Inflammatory macrophage treated with lipopolysaccharide for 1 hour (primary cell): ENCODE results near the gene OLFML2B.

Source experiments
- DNase-seq, 2 donors: peaks; one replicate each; pipeline ENCODE4 v3.0.0-alpha.2; 2020 to 2022

OLFML2B gene

DNA sequence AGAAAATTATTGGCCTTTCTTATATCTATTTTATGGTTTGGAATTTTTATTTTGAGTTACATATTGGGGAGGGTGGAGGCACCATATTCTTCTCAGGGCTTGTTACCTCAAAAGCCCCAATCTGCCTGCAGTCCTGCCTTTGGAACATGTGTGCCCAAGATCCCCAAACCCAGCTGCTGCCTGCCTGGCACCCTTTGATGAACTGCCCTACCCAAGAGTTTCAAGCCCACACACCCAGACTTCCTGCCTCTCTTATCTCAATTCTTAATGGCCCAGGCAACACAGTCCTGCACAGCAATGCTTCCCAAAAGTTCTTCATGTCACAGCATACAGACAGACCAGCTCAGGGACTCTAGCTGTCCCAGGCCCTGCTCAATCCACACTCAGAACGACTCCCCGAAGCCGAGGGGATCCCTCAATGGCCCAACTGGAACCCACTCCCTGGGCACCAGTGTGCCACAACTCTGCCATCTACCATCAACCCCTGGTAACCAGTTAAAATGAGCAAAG is 19.2 kb downstream of the OLFML2B start:
- DNase-seq: no peak

DNA sequence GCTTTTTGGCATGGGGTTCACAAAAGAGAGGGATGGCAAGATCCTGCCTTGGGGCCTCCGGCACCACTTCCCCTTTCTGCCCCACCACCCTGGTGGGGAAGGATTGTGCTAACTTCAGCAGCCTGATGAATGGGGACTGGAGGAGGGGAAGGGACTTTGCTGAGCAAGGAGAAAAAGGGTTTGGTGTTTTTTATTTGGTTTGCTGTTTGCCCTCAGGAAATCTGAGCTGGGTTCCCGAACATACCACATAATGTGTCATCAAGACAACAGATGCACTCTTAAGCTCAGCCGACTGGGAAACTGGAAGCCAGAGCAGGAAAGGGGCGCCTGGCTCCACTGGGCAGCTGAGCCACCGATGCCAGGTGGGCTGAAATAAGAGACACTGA is 19.8 kb downstream of the OLFML2B start:
- peak; percentile 33 to 52 for DNase-seq

DNA sequence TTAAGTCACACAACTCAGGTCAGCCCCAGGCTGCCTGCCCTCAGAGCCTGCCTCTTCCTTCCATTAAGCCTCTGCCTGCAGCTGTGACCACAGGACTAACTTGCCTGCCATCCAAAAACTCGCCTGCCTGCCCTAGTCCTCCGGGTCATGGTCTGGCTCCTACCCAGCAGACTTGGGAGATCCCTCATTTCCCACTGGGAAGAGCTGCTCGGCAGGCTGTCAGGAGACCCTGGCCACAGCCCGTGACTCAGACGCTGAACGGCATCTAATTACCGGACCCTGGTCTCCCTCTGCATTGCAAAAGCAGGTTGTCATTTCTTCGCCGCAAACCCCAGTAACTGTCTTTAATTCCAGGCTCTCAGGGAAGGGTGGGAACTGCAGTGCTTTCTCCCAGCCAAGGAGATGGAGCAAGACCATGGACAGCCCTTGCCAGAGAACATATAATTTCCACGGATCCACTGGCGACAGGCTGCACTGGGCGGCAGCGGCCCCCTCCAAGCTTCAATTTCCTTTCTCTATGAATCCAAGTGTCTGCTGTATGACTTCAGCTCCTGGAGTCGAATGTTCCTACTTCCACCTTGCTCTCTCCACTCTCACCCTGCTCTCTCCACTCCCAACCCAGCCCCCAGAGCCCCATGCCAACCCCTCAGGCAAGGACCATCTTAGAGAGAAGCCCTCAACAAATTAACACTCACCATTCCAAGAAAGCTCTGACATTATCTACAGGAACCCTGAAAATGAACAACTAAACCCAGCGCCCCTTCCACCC is 20.4 kb downstream of the OLFML2B start:
- DNase-seq: no peak

DNA sequence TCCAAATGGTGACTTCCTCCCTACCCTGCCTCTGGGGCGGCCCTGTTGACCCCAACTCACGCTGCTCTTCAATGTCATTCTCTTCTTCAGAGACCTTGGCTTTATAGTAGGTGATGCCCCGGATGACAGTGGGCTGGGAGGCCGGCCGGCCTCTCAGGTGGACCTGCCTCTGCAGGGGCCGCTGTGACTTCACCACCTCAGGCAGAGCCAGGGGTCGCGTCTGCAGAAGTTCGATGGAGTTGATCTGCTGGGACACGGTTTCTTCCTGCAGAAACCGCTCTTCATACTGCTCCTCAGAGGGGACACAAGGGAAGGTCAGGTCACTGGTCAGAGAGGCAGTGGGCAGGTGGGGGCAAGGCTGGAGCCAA is 23.6 kb downstream of the OLFML2B start:
- no peak for DNase-seq

DNA sequence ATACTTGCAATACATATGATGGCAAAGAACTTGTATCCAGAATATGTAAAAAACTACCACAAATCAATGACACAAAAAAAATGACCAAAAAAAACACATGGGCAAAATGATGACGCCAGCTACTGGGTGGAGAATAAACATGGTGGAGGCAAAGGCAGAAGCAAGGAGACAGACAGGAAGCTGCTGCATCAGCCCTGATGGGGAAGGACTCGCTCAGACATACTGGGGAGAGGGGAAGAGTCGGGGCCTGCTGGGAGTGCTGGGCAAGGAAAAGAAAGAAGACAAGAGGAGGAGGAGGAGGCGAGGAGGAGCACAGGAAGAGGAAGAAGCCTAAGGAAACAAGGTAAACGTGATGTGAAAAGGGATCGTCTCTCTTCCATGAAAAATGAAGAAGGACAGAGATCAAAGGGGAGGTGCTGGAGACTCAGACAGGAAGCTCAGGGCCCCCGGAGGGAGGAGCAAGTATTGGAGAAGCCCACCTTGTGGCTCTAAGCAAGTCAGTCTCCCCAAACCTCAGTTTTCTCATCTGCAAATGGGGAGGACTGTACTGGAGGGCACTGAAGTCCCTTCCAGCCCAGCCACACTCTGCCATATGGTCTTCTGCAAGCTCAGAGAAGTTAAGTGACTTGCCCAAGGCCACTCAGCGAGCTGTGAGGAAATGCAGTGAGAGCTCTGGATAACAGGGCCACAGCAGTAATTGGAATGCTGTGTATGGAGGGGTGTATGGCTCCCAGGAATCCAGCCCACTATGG is 24.2 kb downstream of the OLFML2B start:
- DNase-seq: peak in 1 of 2 donors; percentile 31

DNA sequence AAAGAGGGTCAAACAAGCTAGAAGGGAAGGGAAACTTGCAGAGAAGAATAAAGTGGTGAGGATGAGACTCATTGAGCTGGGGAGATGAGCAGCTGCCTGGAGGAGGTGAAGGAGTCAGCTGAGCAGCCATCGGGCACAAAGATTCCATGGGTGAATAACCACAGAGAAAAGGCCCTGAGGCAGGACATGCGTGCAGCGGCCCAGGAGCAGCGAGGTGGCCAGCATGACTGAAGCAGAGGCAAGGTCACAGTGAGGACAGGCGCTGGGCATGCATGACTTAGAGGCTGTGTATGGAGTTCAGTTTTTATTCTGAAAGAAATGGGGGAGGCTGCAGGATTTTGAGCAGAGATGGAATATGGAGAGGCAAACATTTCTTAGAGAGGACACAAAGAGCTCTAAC is 24.9 kb downstream of the OLFML2B start:
- no peak for DNase-seq

DNA sequence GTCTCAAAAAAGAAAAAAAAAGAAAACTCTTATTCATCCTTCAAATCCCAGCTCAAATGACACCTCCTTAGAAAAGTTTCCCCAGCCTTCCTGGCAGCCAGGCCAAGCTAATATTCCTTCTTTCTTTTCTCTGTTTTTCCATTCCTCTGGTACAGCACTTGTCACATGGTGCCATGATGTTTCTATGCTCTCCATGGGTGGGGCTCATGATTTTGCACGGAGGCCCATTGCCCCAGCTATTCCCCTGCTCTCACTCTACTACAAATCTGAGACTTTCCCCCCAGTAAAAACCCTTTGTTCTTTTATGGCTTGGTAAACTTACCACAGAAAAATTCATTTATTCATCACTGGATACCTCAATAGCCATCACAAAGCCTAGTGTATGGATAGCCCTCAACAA is 26.5 kb downstream of the OLFML2B start:
- DNase-seq: no peak

DNA sequence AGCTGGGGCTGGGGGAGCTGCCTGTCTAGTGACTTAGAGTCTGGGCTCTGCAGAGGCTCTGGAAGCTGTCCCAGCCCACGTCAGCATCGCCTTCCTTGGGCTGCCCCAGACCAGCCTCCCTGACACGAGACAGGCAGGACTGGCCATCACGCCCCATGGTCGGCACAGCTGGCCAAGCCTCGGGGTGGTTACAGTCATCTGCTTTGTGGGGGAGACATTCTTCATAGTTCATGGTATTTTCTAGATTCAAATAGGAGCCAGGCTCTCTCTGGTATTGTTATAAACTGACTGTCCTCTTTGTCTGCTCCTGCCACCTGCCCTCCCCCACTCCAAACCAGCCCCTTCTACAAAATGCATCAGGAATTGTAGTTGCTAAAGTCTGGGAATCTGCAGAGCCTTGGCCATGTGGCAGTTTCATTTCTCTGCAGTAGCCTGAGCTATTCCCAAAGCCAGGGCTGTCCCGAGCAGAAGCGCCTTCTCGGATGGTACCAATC is 29.4 kb downstream of the OLFML2B start:
- DNase-seq: no peak

DNA sequence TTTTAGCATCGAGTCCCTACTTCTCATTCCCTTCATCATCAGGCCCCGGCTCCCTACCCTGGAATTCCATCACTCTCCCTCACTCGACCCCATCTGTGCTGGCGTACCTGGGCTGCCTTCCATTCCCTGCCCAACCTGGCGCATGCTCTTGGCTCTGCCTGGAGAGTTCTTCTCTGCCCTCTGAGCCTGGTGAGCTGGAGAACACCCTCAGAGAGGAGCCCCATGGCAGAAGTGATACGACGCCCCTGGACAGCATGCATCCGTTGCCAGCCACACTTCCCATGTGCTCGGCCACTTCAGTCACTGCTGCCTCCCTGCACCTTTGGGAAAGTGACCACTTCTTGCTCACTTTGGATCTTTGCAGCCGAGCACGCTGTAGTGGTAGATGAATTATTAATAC is 30.1 kb downstream of the OLFML2B start:
- no peak for DNase-seq

DNA sequence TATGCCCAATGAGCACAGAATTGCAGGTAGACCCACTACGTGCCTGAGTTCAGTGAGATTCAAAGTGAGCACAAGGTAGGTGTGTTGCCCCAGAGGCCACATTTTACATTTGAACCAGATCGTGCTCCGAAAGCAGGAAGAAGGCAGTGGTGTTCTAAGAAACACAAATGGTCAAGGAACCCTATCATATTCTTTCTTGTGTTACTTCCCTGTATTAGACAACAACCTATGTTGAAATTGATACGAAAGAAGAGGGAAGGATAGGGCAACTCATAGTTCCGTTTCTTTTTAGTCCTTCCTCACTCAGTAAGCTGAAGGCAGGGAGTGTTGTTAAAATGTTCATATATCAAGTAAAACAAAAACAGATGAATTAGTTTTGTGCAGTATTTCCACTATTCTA is 33.9 kb downstream of the OLFML2B start:
- peak; percentile 83 for DNase-seq

DNA sequence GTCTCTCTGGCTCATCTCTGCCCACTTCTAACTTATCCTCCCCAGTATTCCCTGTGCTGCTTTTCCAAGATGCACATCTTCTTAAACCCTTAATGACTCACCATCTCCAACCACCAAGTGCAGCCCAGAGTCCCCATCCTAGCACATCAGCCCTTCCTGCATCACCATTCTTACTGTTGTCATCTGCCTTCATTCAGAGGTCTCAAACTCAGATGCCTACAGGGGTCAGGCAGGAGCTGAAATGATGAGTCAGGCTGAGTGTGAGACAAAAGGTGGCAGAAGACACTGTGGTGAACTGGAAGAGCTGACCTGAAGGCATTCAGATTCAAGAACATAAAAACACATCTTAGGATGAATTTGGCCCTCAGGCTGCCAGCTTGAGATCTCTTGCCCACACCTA is 34.6 kb downstream of the OLFML2B start:
- no peak for DNase-seq

DNA sequence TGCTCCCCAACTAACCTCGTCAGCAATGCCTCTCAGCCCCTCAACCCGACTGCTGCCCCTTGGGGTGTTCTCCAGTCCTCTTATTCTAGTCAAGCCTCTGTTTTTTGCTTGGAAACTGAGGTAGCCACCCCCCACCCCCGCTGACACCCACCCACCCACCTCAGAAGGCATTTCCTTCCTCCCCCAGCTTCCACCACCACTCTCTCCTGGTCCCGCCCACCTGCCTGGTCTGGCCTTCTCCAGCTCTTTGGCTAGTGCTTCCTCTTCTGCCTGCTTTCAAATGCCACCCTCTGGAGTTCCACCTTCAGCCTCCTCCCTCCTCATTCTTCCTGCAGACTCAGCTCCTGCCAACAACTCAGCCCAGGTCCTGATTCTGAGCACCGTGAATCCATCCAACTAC is 35.3 kb downstream of the OLFML2B start:
- peak; percentile 30 to 39 for DNase-seq

DNA sequence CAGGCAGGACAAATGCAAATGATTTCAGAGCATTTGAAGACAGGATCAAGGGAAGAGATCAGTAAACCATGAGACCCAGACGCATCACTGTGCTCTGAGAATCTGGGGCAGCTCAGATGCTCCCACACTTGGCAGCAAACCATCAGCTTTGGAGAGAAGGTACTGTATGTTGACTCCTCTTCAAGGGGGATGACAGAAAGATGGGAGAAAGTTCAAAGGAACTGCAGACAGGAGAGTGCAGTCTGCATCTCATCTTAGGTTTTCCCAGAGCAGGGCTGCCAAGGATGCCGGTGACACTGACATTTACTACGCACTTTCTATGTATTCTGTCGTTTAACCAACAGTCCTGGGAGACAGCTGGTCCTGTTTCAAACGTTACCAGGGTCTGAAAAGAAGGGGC is 35.8 kb downstream of the OLFML2B start:
- DNase-seq: no peak

DNA sequence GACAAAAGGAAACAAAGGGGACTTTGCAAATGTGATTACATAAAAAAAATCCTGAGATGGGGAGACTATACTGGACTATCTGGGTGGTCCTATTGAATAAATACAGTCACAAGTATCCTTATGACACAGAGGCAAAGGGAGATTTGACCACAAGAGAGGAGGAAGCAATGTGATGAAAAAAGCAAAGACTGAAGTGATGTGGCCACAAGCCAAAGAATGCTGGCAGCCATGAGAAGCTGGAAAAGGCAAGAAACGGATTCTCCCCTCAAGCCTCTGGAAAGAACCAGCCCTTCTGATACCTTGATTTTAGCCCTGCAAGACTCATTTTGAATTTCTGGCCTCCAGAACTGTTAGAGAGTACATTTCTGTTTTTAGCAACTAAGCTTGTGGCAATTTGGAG is 36.4 kb downstream of the OLFML2B start:
- DNase-seq: no peak

DNA sequence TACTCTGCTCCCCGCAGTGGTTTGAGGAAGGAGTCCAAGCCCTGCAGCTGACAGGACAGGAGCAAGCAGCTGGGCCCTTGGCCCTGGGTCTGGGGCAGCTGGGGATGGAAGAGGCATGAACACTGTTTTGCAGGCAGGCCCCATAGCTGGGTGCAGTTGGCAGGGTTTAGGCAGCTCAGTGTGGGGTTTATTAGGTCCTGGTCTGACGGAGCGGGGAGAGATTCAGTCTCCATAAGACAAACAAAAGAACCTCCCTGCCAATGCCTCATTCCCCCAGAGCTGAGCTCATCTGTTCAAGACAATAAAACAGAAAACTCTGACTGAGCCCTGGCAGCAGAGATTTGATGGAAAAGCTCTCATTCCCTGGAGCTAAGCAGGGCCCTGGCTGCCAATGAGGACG is 37.3 kb downstream of the OLFML2B start:
- DNase-seq: no peak

DNA sequence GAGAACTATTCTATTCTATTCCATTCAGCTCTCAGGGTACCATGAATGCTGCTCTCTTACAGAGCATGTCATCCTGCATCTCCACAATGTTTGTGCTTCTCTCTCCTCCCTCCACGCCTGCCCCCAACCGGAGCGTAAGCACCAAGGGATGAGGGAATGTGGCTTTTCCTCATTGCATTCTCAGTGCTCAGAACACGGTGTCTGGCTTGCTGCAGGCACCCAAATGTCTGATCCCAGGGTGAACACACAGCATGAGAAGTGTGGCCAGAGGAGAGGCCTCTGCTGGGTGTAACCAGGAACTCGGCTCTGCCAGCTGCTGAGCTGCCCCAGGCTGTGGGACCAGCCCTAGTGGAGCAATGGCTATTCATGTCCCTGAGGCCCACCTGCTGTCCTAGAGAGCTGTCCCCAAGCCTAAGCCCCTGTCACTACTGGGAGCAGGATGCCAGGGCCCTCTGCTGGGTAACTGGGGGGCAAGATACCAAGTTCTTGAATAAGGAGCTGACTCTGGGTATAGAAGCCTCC is 38.3 kb downstream of the OLFML2B start:
- no peak for DNase-seq

DNA sequence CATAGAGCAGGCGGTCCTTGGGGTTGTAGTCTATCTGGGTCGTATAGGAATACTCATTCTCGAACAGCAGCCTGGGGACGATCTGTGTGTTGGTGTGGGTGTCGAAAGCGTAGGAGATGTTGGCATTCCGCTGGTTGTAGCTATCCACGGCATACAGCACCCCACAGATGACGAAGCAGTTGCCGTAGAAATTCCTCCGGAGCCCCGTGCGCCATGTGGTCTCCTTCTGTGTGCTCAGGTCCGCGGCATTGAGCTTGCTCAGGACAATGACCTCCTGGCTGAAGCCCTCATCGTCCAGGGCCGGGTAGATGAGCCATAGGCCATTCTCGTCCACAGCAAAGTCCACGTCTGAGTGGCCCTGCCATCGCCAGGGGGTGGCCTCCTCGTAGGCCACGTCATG is 39.9 kb downstream of the OLFML2B start:
- DNase-seq: no peak

DNA sequence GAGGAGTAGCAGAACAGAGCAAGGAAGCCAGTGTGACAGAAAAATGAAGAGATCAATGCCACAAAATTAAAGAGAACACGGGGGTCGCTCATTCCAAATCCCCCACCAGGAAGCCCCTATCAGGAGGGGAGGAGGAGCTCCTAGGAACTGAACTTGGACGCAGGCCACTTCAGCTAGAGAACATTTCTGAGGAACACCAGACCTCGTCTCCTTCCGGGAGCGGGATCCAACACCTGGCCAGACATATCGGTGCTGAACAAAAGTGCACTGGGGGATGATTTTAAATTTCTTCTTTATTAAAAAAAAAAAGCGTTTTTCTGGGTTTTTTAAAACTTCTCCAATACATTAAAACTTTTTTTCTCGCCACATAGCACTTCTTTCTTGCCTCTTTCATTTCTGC is 40.8 kb downstream of the OLFML2B start:
- no peak for DNase-seq

DNA sequence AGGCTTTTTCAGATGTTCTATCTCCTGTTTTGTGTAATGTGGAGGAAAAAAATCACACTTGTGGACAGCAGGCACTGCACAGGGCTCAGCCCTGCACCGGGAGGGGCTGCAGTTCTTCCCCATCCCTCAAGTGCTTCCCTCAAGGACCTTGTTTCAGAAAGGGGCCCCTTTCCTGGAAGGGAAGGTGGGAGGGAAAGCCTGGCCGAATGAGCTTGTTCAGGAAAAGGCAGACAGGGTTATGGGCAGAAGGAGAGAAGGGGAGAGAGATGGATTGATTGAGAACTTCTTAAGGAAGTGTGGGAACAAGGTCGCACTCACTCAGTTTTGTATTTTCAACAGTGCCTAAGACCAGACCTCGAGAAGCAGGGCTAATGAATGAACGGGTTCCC is 41.2 kb downstream of the OLFML2B start:
- DNase-seq: no peak

DNA sequence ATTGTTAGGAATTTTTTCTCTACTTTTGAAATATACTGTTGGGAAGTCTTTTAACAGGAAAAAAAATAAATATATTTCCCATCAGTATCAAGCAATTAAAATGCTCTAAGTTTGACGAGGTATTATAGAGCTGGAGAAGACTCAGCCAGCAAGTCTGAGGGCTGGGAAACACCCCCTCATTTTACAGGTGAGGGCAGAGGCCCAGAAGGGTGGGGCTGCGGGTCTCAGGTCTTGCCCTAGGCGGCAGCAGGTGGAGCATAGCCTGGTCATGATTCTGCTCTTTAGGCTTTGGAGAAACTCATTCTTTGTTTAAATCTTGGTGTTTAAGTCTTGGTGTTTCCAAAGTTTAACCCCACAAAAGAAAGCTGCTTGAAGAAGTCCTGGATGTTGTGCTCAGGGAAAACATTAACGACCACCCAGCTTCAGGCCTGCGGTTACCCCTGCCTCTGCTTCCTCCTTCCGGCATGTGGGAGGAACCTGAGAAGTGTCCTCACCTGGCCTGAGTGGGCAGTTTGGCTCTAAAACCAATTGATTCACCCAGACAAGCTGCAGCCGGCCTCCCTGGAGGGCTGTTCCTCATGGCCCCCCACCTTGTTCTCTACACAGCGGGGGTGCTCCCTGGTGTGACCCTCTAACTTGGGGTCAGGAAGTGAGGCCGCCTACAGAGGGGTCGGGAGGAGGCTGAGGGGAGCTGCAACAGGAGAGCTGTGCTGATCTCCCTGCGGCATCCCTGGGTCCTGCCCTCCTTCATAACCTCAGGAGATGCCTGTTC is 41.7 kb downstream of the OLFML2B start:
- no peak for DNase-seq

DNA sequence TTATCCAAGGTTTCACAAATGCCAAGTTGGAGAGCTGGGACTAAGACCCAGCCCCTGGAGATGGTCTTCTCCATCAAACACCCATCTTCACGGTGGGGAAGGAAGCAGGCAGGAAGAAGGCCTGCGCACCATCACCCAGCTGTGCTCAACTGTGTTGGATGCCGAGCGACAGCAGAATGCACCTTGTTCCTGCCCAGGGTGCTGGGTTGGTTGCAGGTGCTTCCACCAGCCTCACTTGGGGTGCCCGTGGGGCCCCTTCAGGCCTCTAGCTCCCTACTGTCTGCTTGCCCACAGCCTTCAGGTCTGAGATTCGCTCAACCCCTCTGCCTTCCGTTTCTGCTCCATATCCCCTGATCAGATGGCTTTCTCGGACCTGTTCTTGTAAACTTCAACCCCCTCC is 42.5 kb downstream of the OLFML2B start:
- no peak for DNase-seq

DNA sequence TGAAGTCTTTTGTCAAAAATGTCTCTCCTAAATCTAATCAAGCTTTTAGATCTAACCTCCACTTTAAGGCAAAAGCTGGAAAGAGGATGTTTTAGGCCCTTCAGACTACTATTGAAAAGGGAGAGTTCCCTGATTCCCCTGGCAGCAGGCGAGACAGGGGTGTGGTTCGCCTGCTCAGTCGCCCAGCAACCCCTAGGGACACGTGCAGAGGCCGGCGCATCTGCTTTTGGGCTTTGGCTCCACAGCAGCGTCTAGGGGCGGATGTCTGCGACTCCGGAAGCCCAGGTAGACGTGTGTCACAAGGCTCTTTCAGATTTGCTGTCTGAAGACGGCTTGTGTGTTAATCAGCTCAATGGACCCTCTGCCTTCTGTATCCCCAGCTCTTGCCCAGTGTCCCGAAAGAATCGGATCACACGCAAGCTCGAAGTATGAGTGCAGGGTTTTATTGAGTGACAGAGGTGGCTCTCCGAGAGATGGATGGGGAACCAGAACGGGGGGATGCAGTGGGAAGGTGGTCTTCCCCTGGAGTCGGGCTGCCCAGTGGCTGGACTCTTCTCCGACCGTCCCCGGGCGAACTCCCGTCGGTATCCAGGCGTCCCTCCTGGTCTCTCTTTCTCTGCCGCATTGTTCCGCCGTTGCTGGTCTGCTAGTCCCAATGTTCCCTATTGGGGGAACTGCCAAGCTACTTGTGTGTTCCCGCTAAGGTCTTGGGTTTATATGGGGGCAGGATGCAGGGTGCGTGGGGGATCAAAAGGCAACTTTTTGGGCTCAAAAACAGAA is 45.5 kb downstream of the OLFML2B start:
- no peak for DNase-seq
